Right lobe of liver (tissue), 6 donors: Measurements from ENCODE around the gene EFEMP1. TPM values are rescaled to one million over a fixed set of nuclear protein-coding genes. Genes with fewer than 3 reads are reported as not detected.

Experiments used
- ATAC-seq, 4 donors: fragments of 200-7000 bp; cut with Tn5 transposase; one replicate each; pipeline ENCODE4 v1.9.1; 2020; ENCODE audit warnings: mild to moderate bottlenecking in 4 of 4, moderate library complexity in 4 of 4
- DNase-seq, 3 donors: peaks; one replicate each; pipeline ENCODE4 v3.0.0-alpha.2; 2020
- H3K27ac ChIP-seq, 3 donors: fragments of 200-600 bp; one replicate each; pipeline ENCODE4 v1.8.0; 2022
- H3K27me3 ChIP-seq, 2 donors: fragments of 200-600 bp; one replicate each; pipeline ENCODE4 v1.8.0; 2022
- H3K36me3 ChIP-seq, 4 donors: fragments of 200-600 bp; sonication (generic) in 1 of 4; one replicate each; pipeline versions ENCODE4 v1.5.1 to v1.8.0; 2017 to 2022; ENCODE audit warnings: control low read depth in 1 of 4
- H3K4me1 ChIP-seq, 4 donors: fragments of 200-600 bp; sonication (generic) in 1 of 4; one replicate each; pipeline versions ENCODE4 v1.5.1 to v1.8.0; 2017 to 2022; ENCODE audit warnings: control low read depth in 1 of 4
- H3K4me3 ChIP-seq, 3 donors: fragments of 200-600 bp; one replicate each; pipeline ENCODE4 v1.8.0; 2022
- H3K9me3 ChIP-seq, 4 donors: fragments of 200-600 bp; sonication (generic) in 1 of 4; one replicate each; pipeline versions ENCODE4 v1.5.1 to v1.8.0; 2017 to 2022; ENCODE audit warnings: control low read depth in 1 of 4
- CTCF ChIP-seq, 4 donors: fragments of 200-600 bp in 3 of 4; fragments of 450-650 bp in 1 of 4; IDR thresholded peaks; one replicate each; pipeline versions ENCODE4 v1.5.1 to v1.8.0; 2016 to 2022; ENCODE audit warnings: antibody characterized with exemption in 4 of 4, mild to moderate bottlenecking in 2 of 4
- POLR2A ChIP-seq: fragments of 450-650 bp; IDR thresholded peaks from one replicate; pipeline ENCODE4 v1.6.1; 2017; ENCODE audit warnings: antibody characterized with exemption, mild to moderate bottlenecking
- WGBS: methylation state at CpG from one replicate; pipeline ENCODE4 v1.1.6; 2018; ENCODE audit warnings: low coverage, low lambda C conversion rate; ENCODE audit not compliant: insufficient coverage; ENCODE audit errors: missing lambda C conversion rate; 5-methylcytosine and 5-hydroxymethylcytosine counted together
- intact Hi-C, 2 donors: fragments of 100-400 bp; cut with DNase I; formaldehyde crosslinking; loops; one replicate each; pipeline versions ENCODE4 v1.11.2 to v1.14.1; 2022
- total RNA-seq, 6 experiments: library from RNA; depleted of rRNA in 2 of 6; stranded (reverse); fragments of >200 nt in 2 of 6; fragmentation: NEBNext Ultra II Directional in 3 of 6; extraction: Animal tissue kit (Norgen Biotek cat#: 25700) in 3 of 6; gene quantifications; one replicate each; pipeline versions ENCODE4 v1.1.0 to v1.2.4, GENCODE V29; 2016 to 2023
- donor health status: DM: no; HTN: yes; CAD: no.
- donor health status: DM: no; HTN: no; CAD: no.
- donor health status: DM: no; HTN: no; CAD: no.
- donor health status: DM: no; HTN: yes; CAD: no.
- donor health status: DM: no; HTN: yes; CAD: no.

Gene EFEMP1
- total RNA-seq, 6 experiments from 2014 or later, result 2.4 to 36.8 (median 9.0) TPM

DNA sequence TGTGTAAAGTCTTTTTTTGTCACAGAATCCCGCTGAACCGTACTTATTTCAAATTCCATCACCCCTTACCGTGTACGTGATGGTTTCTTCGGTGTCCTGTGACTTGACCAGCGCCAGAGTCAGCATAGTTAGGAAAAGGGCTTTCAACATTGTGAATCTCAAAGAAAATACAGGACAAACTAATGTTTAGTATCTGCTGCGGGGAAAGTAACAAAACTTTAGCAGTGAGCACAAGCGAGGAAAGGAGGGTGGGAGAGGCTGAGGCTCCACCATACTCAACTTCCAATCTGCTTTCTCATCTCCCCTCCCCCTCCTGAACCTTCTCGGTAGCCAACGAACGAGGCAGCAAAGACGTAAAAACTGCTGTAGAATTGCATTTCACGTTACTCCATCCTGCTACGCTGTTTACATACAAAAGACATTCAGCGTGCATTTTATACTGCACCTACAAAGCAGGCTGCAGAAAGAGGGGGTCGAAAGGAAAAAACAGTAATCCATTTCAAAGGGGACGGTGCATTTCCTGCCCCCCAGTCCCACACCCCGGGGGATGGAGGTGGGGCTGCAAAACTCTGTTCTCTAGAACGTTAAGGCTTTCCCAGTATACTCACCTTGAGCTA lies 1.2 kb downstream of the EFEMP1 start:
- Histone ChIP-seq H3K4me1 (peaks cover 0 to 12% (median 0%) of the 10 kb centered on the region in 4 donors), H3K9me3 (no peaks in the 10 kb centered on the region), H3K27ac (no peak overlapping the region), H3K4me3 (peak overlapping the region in 1 of 3 donors; percentile 28), H3K36me3 (no peaks in the 10 kb centered on the region), H3K27me3 (no peaks in the 10 kb centered on the region)
- TF ChIP-seq POLR2A (no peak), CTCF (IDR thresholded peaks at IDR 0.05) (no peak)
- DNase-seq, result no peak
- WGBS, result 9% methylated on average over 19 of the region's 19 CpGs
- intact Hi-C loops, result no loop called here
- ATAC-seq, result no peak

- TF ChIP-seq CTCF (IDR thresholded peaks at IDR 0.05) (no peak), POLR2A (no peak)
- Histone ChIP-seq H3K4me1 (peaks cover 0 to 12% (median 0%) of the 10 kb centered on the region in 4 donors), H3K36me3 (no peaks in the 10 kb centered on the region), H3K9me3 (no peaks in the 10 kb centered on the region), H3K4me3 (no peak overlapping the region), H3K27me3 (no peaks in the 10 kb centered on the region), H3K27ac (no peak overlapping the region)
- DNase-seq (no peak), ATAC-seq (no peak)
- intact Hi-C loops, result no loop called here
- 93% methylated on average over 3 of the region's 3 CpGs for WGBS
Measured at GRCh38 chr2:55919574-55919973, 4.0 kb downstream of the EFEMP1 start.

GRCh38 chr2:55918856-55919255 lies 4.7 kb downstream of the EFEMP1 start:
- Histone ChIP-seq H3K4me1 (peaks cover 0 to 11% (median 0%) of the 10 kb centered on the region in 4 donors), H3K27me3 (no peaks in the 10 kb centered on the region), H3K4me3 (no peak overlapping the region), H3K36me3 (no peaks in the 10 kb centered on the region), H3K27ac (no peak overlapping the region), H3K9me3 (no peaks in the 10 kb centered on the region)
- ATAC-seq (no peak), DNase-seq (no peak)
- intact Hi-C loops, result no loop called here
- no peak for TF ChIP-seq CTCF (IDR thresholded peaks at IDR 0.05)
- TF ChIP-seq POLR2A, result no peak
- 50% methylated on average over 1 of the region's 1 CpG for WGBS

DNA sequence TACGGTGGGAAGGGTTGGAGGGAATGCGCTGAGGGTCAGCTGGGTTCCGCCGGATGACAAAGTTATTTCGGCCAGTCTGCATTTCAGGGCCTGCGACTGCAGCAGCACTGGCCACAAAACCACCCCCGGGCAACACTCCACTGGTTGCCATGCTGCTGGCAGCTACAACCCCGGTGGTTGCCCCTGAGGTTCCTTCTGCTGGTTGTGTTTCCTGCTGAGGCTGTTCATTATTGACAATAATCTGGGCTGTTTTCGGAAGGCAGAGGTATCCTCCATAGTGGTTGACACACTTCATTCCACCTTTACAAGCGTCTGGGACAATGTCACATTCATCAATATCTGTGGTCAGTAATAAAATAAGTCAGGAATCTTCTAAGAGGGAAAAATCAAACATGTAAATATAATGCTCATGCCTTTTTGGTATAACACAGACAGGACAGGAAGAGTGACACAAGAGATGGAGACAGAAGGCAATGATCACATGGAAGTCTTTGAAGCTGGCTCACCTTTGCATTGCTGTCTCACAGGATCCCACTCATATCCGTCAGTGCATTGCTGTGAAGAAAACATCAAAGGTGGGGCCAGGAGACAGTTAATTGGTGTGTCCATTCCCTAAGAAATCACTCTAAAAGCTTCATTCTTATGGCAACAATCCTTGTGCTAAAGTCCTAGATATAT lies 5.7 kb downstream of the EFEMP1 start:
- Histone ChIP-seq H3K9me3 (no peaks in the 10 kb centered on the region), H3K36me3 (no peaks in the 10 kb centered on the region), H3K27ac (no peak overlapping the region), H3K4me1 (peaks cover 0 to under 1% (median 0%) of the 10 kb centered on the region in 4 donors), H3K27me3 (no peaks in the 10 kb centered on the region), H3K4me3 (no peak overlapping the region)
- 77% methylated on average over 11 of the region's 11 CpGs for WGBS
- intact Hi-C loops, result no loop called here
- DNase-seq (no peak), ATAC-seq (no peak)
- no peak for TF ChIP-seq POLR2A
- TF ChIP-seq CTCF (IDR thresholded peaks at IDR 0.05), result no peak
